K562 (cell line): ENCODE data around the gene MOGAT2. TPM values are rescaled to one million over a fixed set of nuclear protein-coding genes. Genes with fewer than 3 reads are reported as not detected.

Experiments used
- GATAD2B ChIP-seq: fragments of 450-650 bp; IDR thresholded peaks from 2 replicates; pipeline ENCODE4 v1.6.1; 2017; ENCODE audit warnings: mild to moderate bottlenecking, borderline replicate concordance
- MGA ChIP-seq: fragments of 450-650 bp; IDR thresholded peaks from 2 replicates; pipeline ENCODE4 v1.6.1; 2016; ENCODE audit warnings: mild to moderate bottlenecking, moderate library complexity
- ZNF133 ChIP-seq: fragments of 250-450 bp; sonication (Bioruptor Pico); IDR thresholded peaks from 2 replicates; pipeline ENCODE4 v1.4.0; 2020; ENCODE audit warnings: mild to moderate bottlenecking
- ZNF140 ChIP-seq: fragments of 250-450 bp; sonication (Bioruptor Pico); IDR thresholded peaks from 2 replicates; pipeline ENCODE4 v1.8.0; 2021; ENCODE audit warnings: moderate library complexity, mild to moderate bottlenecking, inconsistent platforms
- polyA plus RNA-seq, 8 experiments: library from polyadenylated mRNA; depleted of rRNA in 4 of 8; stranded (reverse) in 5 of 8; unstranded in 3 of 8; fragments of >200 nt; fragmentation: Nextera tagmentation in 2 of 8; fragmentation: Illumina TruSeq in 1 of 8; extraction: Ambion mirVana in 2 of 8; extraction: Trizol in 1 of 8; gene quantifications; 2 replicates each; pipeline versions ENCODE4 v1.2.1 to v1.2.3, GENCODE V29; 2011 to 2014; ENCODE audit warnings: inconsistent platforms in 1 of 8, missing spikeins in 1 of 8
- small RNA-seq: library from RNA; depleted of rRNA; stranded (forward); fragments of <200 nt; gene quantifications from one replicate; pipeline ENCODE3, GENCODE V24; 2014
- total RNA-seq, 7 experiments: library from RNA; depleted of rRNA in 6 of 7; stranded (reverse); fragments of >200 nt in 6 of 7; fragmentation: Illumina TruSeq in 2 of 7; extraction: Trizol in 2 of 7; gene quantifications; 2 replicates each; pipeline versions ENCODE4 v1.2.1 to v1.2.3, GENCODE V29; 2011 to 2021; ENCODE audit warnings: low replicate concordance in 1 of 7

Gene MOGAT2
- total and polyA plus RNA-seq, 9 of the 15 experiments (the other 6 are each of a cell fraction or from before 2014, with no cell fraction given): 0.09 TPM; not detected in 7

GRCh38 chr11:75781831-75782230 is 64.2 kb downstream of the MOGAT2 start (continued):
- TF ChIP-seq MGA (no peak), GATAD2B (no peak), ZNF140 (CRISPR knock-in tag) (no peak), ZNF133 (CRISPR knock-in tag) (no peak)
- TF ChIP-seq, all 486 proteins: peak for 0

Small RNA genes within 50 kb of the gene (small RNA-seq; reads per million reads assigned to genes)
- gene RN7SL786P: not detected

Other genes with a start within 250 kb of the MOGAT2 start
- gene GDPD5, start 191.9 kb upstream of the MOGAT2 start, total RNA-seq (2014; rRNA removed): 9.8 and 14.2 TPM in 2 replicates
- gene GDPD5, start 191.9 kb upstream of the MOGAT2 start, total RNA-seq (2014; rRNA removed; fragmentation: Illumina TruSeq; extraction: Trizol): 2.8 and 2.9 TPM in 2 replicates
- gene GDPD5, start 191.9 kb upstream of the MOGAT2 start, total RNA-seq (2015; rRNA removed; fragmentation: Illumina TruSeq; extraction: Trizol): 6.1 and 6.5 TPM in 2 replicates
- 19.0 and 27.3 TPM in 2 replicates for gene GDPD5, start 191.9 kb upstream of the MOGAT2 start, total RNA-seq (2021)
- gene GDPD5, start 191.9 kb upstream of the MOGAT2 start, polyA plus RNA-seq (2011; rRNA removed): 8.0 and 11.8 TPM in 2 replicates
- gene GDPD5, start 191.9 kb upstream of the MOGAT2 start, polyA plus RNA-seq (2014; fragmentation: Illumina TruSeq; extraction: Trizol): 8.7 and 11.9 TPM in 2 replicates
- gene GDPD5, start 191.9 kb upstream of the MOGAT2 start, polyA plus RNA-seq (2014; fragmentation: Nextera tagmentation; extraction: Ambion mirVana): under 1 TPM; 0.32 to 0.41 TPM
- gene GDPD5, start 191.9 kb upstream of the MOGAT2 start, polyA plus RNA-seq (2014; rRNA removed): 17.0 and 20.4 TPM in 2 replicates
- gene SERPINH1, start 155.6 kb upstream of the MOGAT2 start, total RNA-seq (2014; rRNA removed): 67.9 and 85.8 TPM in 2 replicates
- 30.3 and 44.1 TPM in 2 replicates for gene SERPINH1, start 155.6 kb upstream of the MOGAT2 start, total RNA-seq (2014; rRNA removed; fragmentation: Illumina TruSeq; extraction: Trizol)
- 78.5 and 87.1 TPM in 2 replicates for gene SERPINH1, start 155.6 kb upstream of the MOGAT2 start, total RNA-seq (2015; rRNA removed; fragmentation: Illumina TruSeq; extraction: Trizol)
- 106 and 115 TPM in 2 replicates for gene SERPINH1, start 155.6 kb upstream of the MOGAT2 start, total RNA-seq (2021)
- gene SERPINH1, start 155.6 kb upstream of the MOGAT2 start, polyA plus RNA-seq (2011; rRNA removed): 45.5 and 123 TPM in 2 replicates
- gene SERPINH1, start 155.6 kb upstream of the MOGAT2 start, polyA plus RNA-seq (2014; fragmentation: Illumina TruSeq; extraction: Trizol): 95.0 and 102 TPM in 2 replicates
- gene SERPINH1, start 155.6 kb upstream of the MOGAT2 start, polyA plus RNA-seq (2014; fragmentation: Nextera tagmentation; extraction: Ambion mirVana): 1 to 10 TPM; 2.8 to 6.8 TPM
- 67.8 and 77.9 TPM in 2 replicates for gene SERPINH1, start 155.6 kb upstream of the MOGAT2 start, polyA plus RNA-seq (2014; rRNA removed)
- gene MAP6, start 48.8 kb upstream of the MOGAT2 start, total RNA-seq (2014; rRNA removed): not detected in 2 replicates
- not detected in 2 replicates for gene MAP6, start 48.8 kb upstream of the MOGAT2 start, total RNA-seq (2014; rRNA removed; fragmentation: Illumina TruSeq; extraction: Trizol)
- not detected in 2 replicates for gene MAP6, start 48.8 kb upstream of the MOGAT2 start, total RNA-seq (2015; rRNA removed; fragmentation: Illumina TruSeq; extraction: Trizol)
- 0.07 TPM in 1 of 2 replicates, not detected in the other for gene MAP6, start 48.8 kb upstream of the MOGAT2 start, total RNA-seq (2021)
- gene MAP6, start 48.8 kb upstream of the MOGAT2 start, polyA plus RNA-seq (2011; rRNA removed): not detected in 2 replicates
- not detected in 2 replicates for gene MAP6, start 48.8 kb upstream of the MOGAT2 start, polyA plus RNA-seq (2014; fragmentation: Illumina TruSeq; extraction: Trizol)
- not detected for gene MAP6, start 48.8 kb upstream of the MOGAT2 start, polyA plus RNA-seq (2014; fragmentation: Nextera tagmentation; extraction: Ambion mirVana)
- gene MAP6, start 48.8 kb upstream of the MOGAT2 start, polyA plus RNA-seq (2014; rRNA removed): not detected in 2 replicates
- gene DGAT2, start 50.9 kb downstream of the MOGAT2 start, total RNA-seq (2014; rRNA removed): 2.0 and 2.5 TPM in 2 replicates
- gene DGAT2, start 50.9 kb downstream of the MOGAT2 start, total RNA-seq (2014; rRNA removed; fragmentation: Illumina TruSeq; extraction: Trizol): 1.6 and 2.2 TPM in 2 replicates
- 1.6 and 1.7 TPM in 2 replicates for gene DGAT2, start 50.9 kb downstream of the MOGAT2 start, total RNA-seq (2015; rRNA removed; fragmentation: Illumina TruSeq; extraction: Trizol)
- 2.2 TPM in 2 replicates for gene DGAT2, start 50.9 kb downstream of the MOGAT2 start, total RNA-seq (2021)
- gene DGAT2, start 50.9 kb downstream of the MOGAT2 start, polyA plus RNA-seq (2011; rRNA removed): 1.8 TPM in 2 replicates
- 2.3 and 2.4 TPM in 2 replicates for gene DGAT2, start 50.9 kb downstream of the MOGAT2 start, polyA plus RNA-seq (2014; fragmentation: Illumina TruSeq; extraction: Trizol)
- gene DGAT2, start 50.9 kb downstream of the MOGAT2 start, polyA plus RNA-seq (2014; fragmentation: Nextera tagmentation; extraction: Ambion mirVana): under 1 TPM; 0.68 to 0.69 TPM
- 2.2 and 2.8 TPM in 2 replicates for gene DGAT2, start 50.9 kb downstream of the MOGAT2 start, polyA plus RNA-seq (2014; rRNA removed)
- 10.5 and 12.3 TPM in 2 replicates for gene UVRAG, start 97.4 kb downstream of the MOGAT2 start, total RNA-seq (2014; rRNA removed)
- 17.6 and 21.0 TPM in 2 replicates for gene UVRAG, start 97.4 kb downstream of the MOGAT2 start, total RNA-seq (2014; rRNA removed; fragmentation: Illumina TruSeq; extraction: Trizol)
- 15.8 and 17.8 TPM in 2 replicates for gene UVRAG, start 97.4 kb downstream of the MOGAT2 start, total RNA-seq (2015; rRNA removed; fragmentation: Illumina TruSeq; extraction: Trizol)
- 16.0 TPM in 2 replicates for gene UVRAG, start 97.4 kb downstream of the MOGAT2 start, total RNA-seq (2021)
- gene UVRAG, start 97.4 kb downstream of the MOGAT2 start, polyA plus RNA-seq (2011; rRNA removed): 10.2 and 12.4 TPM in 2 replicates
- 11.0 and 13.8 TPM in 2 replicates for gene UVRAG, start 97.4 kb downstream of the MOGAT2 start, polyA plus RNA-seq (2014; fragmentation: Illumina TruSeq; extraction: Trizol)
- 1 to 10 TPM; 3.1 to 5.2 TPM for gene UVRAG, start 97.4 kb downstream of the MOGAT2 start, polyA plus RNA-seq (2014; fragmentation: Nextera tagmentation; extraction: Ambion mirVana)
- 9.2 and 9.4 TPM in 2 replicates for gene UVRAG, start 97.4 kb downstream of the MOGAT2 start, polyA plus RNA-seq (2014; rRNA removed)